Retina (tissue), 1 donor: ENCODE measurements around the gene IGIP.

Experiments used
- DNase-seq: peaks from one replicate; pipeline ENCODE4 v3.0.0-alpha.2; 2016

The IGIP gene

DNA sequence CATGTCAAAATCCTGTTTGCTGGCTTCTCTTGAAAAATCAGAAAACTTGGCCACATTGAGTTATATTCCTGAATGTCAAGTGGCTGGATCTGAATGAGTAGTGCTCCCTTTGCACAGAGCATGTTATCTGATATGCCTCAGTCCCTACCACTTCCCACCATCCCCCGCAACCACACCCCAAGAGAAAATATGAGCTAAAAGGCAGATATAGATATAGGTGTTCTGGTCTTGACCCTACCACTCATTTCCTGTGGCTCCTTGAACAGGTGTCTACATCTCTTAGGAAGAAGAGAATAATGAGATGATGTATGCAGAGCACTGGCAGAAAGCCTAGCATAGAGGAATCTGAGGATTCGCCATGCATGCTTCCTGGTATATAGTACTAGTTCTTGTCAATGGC, 42.6 kb downstream of the IGIP start:
- no peak for DNase-seq

DNA sequence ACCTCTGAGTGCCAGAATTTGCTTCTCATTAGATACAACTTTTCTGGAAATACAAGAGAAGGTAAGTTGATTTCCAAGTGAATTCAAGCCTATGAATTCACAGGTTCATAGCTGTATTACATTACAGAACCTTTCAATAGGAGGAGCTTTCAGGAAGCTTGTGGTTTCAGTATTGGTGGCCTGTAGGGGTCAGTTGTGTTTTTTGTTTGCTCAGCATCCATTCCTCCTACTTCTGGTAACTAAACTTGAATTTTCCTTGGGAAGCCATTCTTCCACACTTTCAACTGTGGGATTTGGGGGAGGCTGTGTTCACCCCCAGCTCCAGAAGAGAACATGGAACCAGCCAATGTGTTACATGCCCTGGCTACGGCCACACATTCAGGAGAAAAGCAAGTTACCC, 43.7 kb downstream of the IGIP start:
- no peak for DNase-seq

DNA sequence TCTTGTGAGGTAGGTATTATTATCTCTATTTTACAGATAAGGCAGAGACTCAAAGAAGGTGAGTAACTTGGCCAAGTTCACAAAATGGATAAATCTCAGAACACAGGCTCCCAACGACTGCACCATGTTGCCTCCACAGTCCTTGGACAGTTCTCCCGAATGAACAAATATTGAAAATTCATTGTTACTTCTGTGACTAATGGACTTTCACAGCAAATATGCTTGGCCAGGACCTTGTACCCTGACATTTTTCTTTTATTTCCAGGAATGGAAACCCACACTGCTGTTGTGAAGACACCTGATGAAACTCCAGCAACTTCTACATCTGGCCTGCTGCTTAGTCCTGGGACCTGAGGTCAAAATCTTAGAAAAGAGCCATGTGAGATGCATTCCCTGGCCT, 46.7 kb downstream of the IGIP start:
- no peak for DNase-seq

DNA sequence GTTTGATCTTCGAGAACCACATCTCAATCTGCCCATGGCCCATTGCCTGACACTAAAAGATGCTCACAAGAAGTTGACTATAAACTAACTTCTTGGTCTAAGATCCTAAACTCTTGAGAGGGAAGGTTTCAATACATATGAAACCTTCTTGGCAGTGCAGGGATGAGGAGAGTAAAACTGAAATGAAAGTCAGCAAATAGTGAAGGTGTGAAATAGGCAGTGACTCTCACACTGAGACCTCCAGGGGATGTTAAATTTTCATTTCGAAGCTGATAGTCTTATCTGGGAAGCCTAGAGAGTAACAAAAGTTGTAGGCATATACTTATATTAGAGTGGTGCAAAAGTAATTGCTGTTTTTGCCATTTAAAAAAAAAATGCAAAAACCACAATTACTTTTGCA, 48.3 kb downstream of the IGIP start:
- DNase-seq, result no peak

DNA sequence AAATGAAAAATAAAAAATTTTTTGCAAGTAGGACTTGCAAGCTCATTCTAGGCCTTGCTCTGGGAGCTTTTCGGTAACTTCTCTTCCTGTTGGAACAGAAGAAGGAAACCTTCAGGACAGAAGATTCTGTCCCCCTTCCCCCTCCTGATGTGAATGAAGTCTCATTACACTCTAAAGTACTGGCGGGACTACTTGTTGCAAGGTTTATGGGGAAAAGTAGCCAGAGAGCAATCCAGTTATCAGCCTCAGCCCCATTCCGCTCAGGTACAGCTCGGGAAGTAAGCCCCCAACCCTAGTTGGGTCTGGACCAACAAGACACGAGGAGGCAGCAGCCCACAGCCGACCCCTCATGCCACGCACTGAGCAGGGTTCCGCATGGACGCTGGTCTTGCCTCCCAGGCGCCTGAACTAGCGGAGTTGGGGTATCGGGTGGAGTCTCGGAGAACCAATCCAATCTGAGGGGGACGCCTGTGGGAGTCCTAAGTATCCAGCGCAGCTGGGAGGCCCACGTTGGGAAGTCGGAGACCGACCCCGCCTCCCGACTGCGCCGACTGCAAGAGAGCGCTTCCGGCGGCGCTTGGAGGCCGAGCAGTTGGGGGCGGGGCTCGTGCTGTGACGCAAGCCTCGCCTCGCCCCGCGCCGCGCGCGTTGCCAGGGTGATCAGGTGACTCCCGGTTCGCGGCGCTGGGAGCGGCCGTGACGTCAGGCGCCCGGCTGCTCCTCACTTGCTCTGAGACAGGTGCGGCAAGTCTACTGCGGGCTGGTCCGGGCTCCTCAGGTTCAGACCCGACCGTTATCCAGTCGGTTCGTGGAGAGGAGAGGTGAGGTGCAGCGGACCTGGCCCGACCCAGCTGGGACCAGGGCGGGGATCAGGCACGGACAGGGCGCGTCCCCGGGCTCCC, 49.0 kb downstream of the IGIP start, which contains the start of gene CYSTM1:
TSS of gene CYSTM1 (plus strand) at position 724 of the 902 bp plus-strand sequence. CDS start 19,278 bp downstream, outside the sequence.
- peak; percentile 98 for DNase-seq

DNA sequence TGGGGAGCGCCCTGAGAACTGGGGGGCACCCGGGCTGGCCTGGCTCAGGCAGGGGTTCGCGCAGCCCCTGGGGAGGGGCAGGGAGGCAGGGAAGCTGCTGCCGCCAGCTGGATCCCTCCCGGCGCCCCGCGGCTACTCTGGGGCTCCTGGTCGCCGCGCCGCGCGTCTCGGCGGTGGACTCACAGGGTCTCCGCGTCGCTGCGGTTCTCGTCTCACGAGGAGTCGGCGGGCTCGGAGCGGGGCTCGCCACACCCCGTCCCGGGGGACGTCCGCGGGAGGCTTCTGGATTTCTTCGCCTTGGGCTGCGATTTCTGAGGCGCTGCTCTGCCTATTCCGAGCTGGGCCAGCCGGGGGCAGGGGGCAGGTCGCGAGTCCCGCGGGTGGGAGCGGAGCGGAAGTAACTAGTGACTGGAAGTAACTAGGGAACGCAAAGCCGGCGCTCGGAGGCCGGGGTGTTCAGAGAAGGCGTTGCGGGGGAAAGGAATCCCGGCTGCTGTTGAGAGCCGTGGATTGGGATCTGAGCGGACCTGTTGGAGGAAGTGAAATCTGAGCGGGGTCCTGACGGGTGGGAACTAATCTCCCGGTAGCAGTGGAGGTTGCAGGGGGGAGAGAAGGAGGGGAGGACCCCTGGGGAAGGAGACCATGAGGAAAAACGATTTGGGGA, 49.8 kb downstream of the IGIP start:
- DNase-seq, result peak; percentile 92

DNA sequence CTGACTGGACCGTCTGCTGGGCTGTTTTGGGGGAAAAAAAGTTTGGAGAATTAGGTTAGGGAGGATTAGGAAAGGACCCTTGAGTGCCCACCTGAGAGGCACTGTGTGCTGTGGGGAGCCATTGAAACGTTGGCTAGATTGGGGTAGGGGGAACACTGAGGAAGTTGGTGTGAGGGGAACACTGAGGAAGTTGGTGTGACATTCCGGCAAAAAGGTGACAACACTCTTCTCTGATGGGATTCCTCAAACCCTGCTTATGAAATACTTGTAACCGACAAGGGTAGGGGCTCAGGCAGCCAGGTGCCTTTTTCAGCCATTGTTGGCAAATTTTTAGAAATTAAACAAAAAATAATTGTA, 50.3 kb downstream of the IGIP start:
- no peak for DNase-seq

DNA sequence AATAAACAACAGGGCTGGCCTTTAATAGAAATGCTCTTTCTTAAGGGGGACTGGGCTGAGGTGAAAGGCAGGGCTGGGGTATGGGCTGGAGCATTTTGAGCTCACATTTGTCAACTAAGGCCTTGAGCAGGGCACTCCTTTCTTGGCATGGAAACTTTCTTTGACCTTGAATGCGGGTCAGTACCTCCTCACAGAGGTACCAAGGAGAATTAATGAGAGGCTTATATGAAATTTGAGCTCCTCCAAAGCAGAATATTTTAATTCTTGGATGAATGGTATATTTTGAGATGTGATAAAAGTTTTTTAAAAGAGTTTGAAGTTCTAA, 52.3 kb downstream of the IGIP start:
- no peak for DNase-seq

DNA sequence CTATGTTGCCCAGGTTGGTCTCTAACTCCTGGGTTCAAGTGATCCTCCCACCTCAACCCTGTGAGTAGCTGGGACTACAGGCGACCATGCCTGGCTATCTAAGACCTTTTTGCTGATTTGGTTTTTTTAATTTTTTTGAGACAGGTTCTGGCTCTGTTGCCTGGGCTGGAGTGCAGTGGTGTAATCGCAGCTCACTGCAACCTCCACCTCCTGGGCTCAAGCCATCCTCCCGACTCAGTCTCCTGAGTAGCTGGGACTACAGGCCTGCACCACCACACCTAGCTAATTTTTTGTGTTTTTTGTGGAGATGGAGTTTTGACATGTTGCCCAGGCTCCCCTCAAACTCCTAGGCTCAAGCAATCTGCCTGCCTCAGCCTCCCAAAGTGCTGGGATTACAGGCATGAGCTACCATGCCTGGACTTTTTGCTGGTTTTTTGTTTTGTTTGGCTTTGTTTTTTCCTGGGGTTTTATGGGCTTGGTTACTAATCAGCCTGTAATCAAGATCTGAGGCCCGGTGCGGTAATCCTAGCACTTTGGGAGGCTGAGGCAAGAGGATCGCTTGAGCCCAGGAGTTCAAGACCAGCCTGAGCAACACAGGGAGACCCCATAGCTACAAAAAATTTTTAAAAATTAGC, 52.9 kb downstream of the IGIP start:
- DNase-seq, result no peak
